OCI-LY1 (cell line): ENCODE measurements around the gene UBR3.
"Not testable (repeated sequence)": the region's sequence is repeated elsewhere in the genome, so short reads cannot be mapped to it uniquely, and the experiment has no call there.

Experiments
- CTCF ChIP-seq: fragments of 200-600 bp; sonication (generic), shearing (Covaris generic); IDR thresholded peaks from 2 replicates; pipeline ENCODE4 v1.5.1; 2017; ENCODE audit warnings: mild to moderate bottlenecking, antibody characterized with exemption, low read length, moderate library complexity, mixed read lengths
- EZH2 ChIP-seq: fragments of 200-600 bp; sonication (generic), shearing (Covaris generic); IDR thresholded peaks from 2 replicates; pipeline ENCODE4 v1.8.0; 2017; ENCODE audit warnings: borderline replicate concordance, mixed run types, mild to moderate bottlenecking, antibody characterized with exemption, low read length, moderate library complexity, mixed read lengths

- not testable (repeated sequence) for TF ChIP-seq CTCF, EZH2
Observed at GRCh38 chr2:169816961-169817360, 10.3 kb upstream of the UBR3 start.
